Iris pigment epithelial cell (primary cell): Measurements from ENCODE around the gene ZBTB5.
"Not testable (repeated sequence)": the region's sequence is repeated elsewhere in the genome, so short reads cannot be mapped to it uniquely, and the experiment has no call there.

ENCODE experiments used
- DNase-seq: peaks from one replicate; pipeline ENCODE4 v3.0.0-alpha.2; 2011; ENCODE audit warnings: low read depth

Gene ZBTB5

GRCh38 chr9:37465249-37466036, at the start of gene ZBTB5:
Gene ZBTB5, minus strand, starts transcription at chr9:37465450. Its CDS starts 22,899 bp downstream, at chr9:37442551.
- peak; percentile 100 for DNase-seq

- DNase-seq, result no peak
These were observed 49.7 kb upstream of the ZBTB5 start for GRCh38 chr9:37514999-37515398.

- not testable (repeated sequence) for DNase-seq
These were observed 49.2 kb upstream of the ZBTB5 start for GRCh38 chr9:37514415-37514814.

GRCh38 chr9:37512437-37512836, 47.2 kb upstream of the ZBTB5 start:
- no peak for DNase-seq

- no peak for DNase-seq
These were observed 46.1 kb upstream of the ZBTB5 start for GRCh38 chr9:37511016-37512010.

GRCh38 chr9:37510053-37510452, 44.8 kb upstream of the ZBTB5 start:
- not testable (repeated sequence) for DNase-seq

GRCh38 chr9:37509536-37509935, 44.3 kb upstream of the ZBTB5 start:
- no peak for DNase-seq

GRCh38 chr9:37508834-37509206, 43.6 kb upstream of the ZBTB5 start:
- DNase-seq, result no peak

GRCh38 chr9:37508135-37508833, 43.0 kb upstream of the ZBTB5 start:
- DNase-seq, result peak; percentile 39

GRCh38 chr9:37507566-37508134, 42.4 kb upstream of the ZBTB5 start:
- DNase-seq, result no peak

GRCh38 chr9:37504605-37505004, 39.4 kb upstream of the ZBTB5 start:
- DNase-seq, result no peak

GRCh38 chr9:37503736-37504135, 38.5 kb upstream of the ZBTB5 start:
- peak; percentile 83 for DNase-seq

GRCh38 chr9:37501957-37502596, 36.8 kb upstream of the ZBTB5 start:
- DNase-seq, result peak; percentile 39

GRCh38 chr9:37499297-37499696, 34.0 kb upstream of the ZBTB5 start:
- DNase-seq, result no peak

- no peak for DNase-seq
These were observed 33.2 kb upstream of the ZBTB5 start for GRCh38 chr9:37498457-37498856.

- DNase-seq, result no peak
These were observed 32.1 kb upstream of the ZBTB5 start for GRCh38 chr9:37497320-37497719.

GRCh38 chr9:37496020-37496419, 30.8 kb upstream of the ZBTB5 start:
- DNase-seq, result no peak

GRCh38 chr9:37495571-37495970, 30.3 kb upstream of the ZBTB5 start:
- DNase-seq, result no peak

- DNase-seq, result no peak
These were observed 26.7 kb upstream of the ZBTB5 start for GRCh38 chr9:37491939-37492338.

- peak; percentile 97 for DNase-seq
These were observed 21.6 kb upstream of the ZBTB5 start for GRCh38 chr9:37486616-37487548.
